ENCODE results near the gene PALM2AKAP2. TPM values are rescaled to one million over a fixed set of nuclear protein-coding genes. Genes with fewer than 3 reads are reported as not detected.

The PALM2AKAP2 gene
- total RNA-seq, 1 experiment from 2014 or later: 39.6 TPM

DNA sequence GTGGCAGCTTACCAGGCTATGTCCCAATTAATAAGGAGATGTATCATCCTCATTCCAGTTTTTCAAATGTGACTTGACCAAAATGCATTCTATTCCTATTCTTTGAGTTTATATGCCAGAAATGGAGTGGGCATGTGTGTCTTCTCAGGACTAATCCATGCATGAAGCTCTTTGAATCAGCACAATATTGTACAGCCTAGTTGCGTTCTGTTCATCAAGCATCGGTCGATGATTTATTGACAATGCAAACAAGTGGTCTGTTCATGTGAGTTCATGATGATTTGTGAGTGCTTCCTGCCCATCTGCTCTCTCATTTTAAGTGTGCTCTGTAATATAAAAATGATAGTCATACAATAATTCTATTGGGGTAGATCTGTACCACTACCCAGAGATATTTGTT lies 48.3 kb downstream of the PALM2AKAP2 start:
- DNase-seq: no peak
- Histone ChIP-seq H3K4me3 (no peak overlapping the region), H3K27ac (no peak overlapping the region), H3K4me1 (peaks cover 12% of the 10 kb centered on the region), H3K36me3 (peaks cover 33% of the 10 kb centered on the region; the same call in 1 of the 2 replicates), H3K9me3 (replicated peaks) (peaks cover 6% of the 10 kb centered on the region), H3K27me3 (no peaks in the 10 kb centered on the region)

All from SJCRH30 (cell line).